ENCODE measurements around the gene PGM5.
"Not testable (repeated sequence)": the region's sequence is repeated elsewhere in the genome, so short reads cannot be mapped to it uniquely, and the experiment has no call there.

The PGM5 gene

DNA sequence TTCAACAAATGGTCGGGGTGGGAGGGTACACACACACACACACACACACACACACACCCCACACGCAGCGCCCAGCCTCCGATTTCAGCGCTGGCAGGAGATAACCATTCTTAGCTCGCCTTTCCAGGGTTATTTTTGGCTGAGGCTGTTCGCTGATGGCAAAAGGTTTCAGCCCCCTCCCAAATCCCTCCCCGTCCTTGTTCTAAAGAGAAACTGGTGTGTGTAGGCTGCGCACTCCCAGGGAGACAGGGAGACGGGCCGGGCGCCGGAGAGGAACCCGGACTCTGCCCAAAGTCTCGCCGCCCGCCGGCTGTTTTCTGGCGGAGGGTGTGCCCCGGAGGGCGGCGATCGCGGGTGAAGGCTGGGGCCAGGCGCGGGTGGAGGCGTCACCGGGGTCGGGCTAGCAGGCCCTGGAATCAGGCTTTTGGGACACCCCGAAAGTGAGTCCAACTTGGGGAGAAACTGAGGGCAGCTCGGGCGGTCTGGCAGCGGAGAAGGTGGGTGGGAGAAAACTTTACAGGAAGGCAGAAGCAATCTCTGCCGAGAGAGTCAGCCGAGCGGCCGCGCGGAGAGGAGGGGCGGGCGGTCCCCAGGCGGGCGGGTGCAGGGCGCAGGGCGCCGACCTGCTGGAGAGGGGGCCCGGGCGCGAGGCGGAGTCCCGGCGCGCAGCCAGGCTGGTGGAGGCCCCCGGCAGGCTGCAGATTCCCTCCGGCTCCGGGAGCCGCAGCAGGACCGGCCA is at the start of gene PGM5:
Gene PGM5, plus strand, starts transcription at position 232 of the 739 bp plus-strand sequence. CDS start 517 bp downstream, outside the sequence.
- not testable (repeated sequence) for H3K9me3 ChIP-seq (ENCODE audit: insufficient read depth, low read length); H3K27me3 ChIP-seq (ENCODE audit: low read length); H3K4me3 ChIP-seq (ENCODE audit: insufficient read depth, low read length, poor library complexity, severe bottlenecking); H3K9ac ChIP-seq (ENCODE audit: low read length); H4K20me1 ChIP-seq (ENCODE audit: low read depth, low read length); H3K4me2 ChIP-seq (ENCODE audit: low read depth, low read length, poor library complexity, severe bottlenecking); H3K9me2 ChIP-seq (replicated peaks; ENCODE audit: insufficient read depth, low read length); H2AFZ ChIP-seq (ENCODE audit: low read depth, low read length, severe bottlenecking); H3K36me3 ChIP-seq (ENCODE audit: low read length); H3K79me2 ChIP-seq (ENCODE audit: insufficient read depth, low read length); H3K27ac ChIP-seq (ENCODE audit: low read depth, low read length); H3F3A ChIP-seq (ENCODE audit: insufficient read depth)

DNA sequence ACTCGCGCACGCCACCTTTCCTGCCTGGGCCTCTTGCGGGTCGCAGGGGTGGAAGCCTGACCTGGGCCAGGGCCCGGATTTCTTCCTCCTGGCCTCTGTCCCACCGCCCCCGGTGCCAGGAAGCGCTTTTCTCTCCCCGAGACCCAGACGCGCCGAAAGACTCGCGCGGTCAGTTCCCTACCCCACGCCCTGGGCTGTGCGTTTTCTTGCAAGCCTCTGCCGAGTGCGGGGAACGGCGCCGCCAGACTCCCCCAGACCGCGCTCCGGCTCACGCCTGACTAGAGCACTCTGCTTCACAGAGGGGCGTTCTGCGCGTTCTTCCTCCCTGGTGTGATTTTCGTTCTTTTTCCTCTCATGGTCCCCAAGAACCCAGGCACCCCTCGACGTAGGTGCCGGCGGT is 49.3 kb upstream of the PGM5 start:
- H3K36me3 ChIP-seq (ENCODE audit: low read length); H3F3A ChIP-seq (ENCODE audit: insufficient read depth); H4K20me1 ChIP-seq (ENCODE audit: low read depth, low read length); H3K79me2 ChIP-seq (ENCODE audit: insufficient read depth, low read length); H3K9me2 ChIP-seq (replicated peaks; ENCODE audit: insufficient read depth, low read length); H2AFZ ChIP-seq (ENCODE audit: low read depth, low read length, severe bottlenecking); H3K27me3 ChIP-seq (ENCODE audit: low read length); H3K9ac ChIP-seq (ENCODE audit: low read length); H3K9me3 ChIP-seq (ENCODE audit: insufficient read depth, low read length); H3K27ac ChIP-seq (ENCODE audit: low read depth, low read length); H3K4me3 ChIP-seq (ENCODE audit: insufficient read depth, low read length, poor library complexity, severe bottlenecking); H3K4me2 ChIP-seq (ENCODE audit: low read depth, low read length, poor library complexity, severe bottlenecking): not testable (repeated sequence)

DNA sequence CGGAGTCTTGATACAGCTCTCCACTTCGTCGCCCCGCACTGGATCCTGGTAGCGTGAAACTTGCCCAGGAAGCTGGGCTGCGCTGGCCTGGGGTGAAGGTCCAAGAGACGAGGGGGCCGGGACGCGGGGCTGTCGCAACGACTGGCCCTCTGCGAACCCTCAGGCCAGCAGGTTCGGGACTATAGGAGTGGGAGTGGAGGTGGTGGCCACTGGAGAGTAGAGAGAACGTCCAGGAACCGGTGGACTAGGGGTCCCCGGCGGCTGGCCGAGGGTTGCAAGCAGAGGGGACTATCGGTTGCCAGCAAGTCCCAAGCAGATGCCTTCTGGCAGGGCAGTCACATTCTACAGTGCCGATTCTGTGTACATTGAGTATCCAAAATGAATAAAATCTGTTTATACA is 48.8 kb upstream of the PGM5 start:
- not testable (repeated sequence) for H3K79me2 ChIP-seq (ENCODE audit: insufficient read depth, low read length); H3K4me3 ChIP-seq (ENCODE audit: insufficient read depth, low read length, poor library complexity, severe bottlenecking); H2AFZ ChIP-seq (ENCODE audit: low read depth, low read length, severe bottlenecking); H4K20me1 ChIP-seq (ENCODE audit: low read depth, low read length); H3K9me3 ChIP-seq (ENCODE audit: insufficient read depth, low read length); H3K9me2 ChIP-seq (replicated peaks; ENCODE audit: insufficient read depth, low read length); H3K36me3 ChIP-seq (ENCODE audit: low read length); H3K9ac ChIP-seq (ENCODE audit: low read length); H3F3A ChIP-seq (ENCODE audit: insufficient read depth); H3K27me3 ChIP-seq (ENCODE audit: low read length); H3K27ac ChIP-seq (ENCODE audit: low read depth, low read length); H3K4me2 ChIP-seq (ENCODE audit: low read depth, low read length, poor library complexity, severe bottlenecking)

DNA sequence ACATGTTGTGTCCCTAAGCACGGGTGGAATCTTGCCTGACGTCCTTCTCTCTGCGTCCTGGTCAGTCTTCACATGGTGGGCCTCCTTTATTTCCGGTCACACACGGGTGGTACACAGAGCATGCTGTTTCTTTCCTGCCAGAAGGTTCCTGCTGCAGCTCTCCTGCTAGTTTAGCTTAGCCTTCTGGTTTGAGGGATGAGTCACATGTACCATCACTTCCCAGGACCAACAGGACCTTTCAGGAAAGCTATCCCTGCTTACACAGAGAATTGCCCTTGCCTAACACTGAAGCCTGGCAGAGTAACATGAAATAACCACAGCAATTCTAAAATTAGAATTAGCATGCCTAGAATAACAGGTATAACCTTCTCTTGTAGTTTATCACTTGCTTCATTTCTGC is 45.2 kb upstream of the PGM5 start:
- not testable (repeated sequence) for H3K4me3 ChIP-seq (ENCODE audit: insufficient read depth, low read length, poor library complexity, severe bottlenecking); H3K4me2 ChIP-seq (ENCODE audit: low read depth, low read length, poor library complexity, severe bottlenecking); H3F3A ChIP-seq (ENCODE audit: insufficient read depth)

DNA sequence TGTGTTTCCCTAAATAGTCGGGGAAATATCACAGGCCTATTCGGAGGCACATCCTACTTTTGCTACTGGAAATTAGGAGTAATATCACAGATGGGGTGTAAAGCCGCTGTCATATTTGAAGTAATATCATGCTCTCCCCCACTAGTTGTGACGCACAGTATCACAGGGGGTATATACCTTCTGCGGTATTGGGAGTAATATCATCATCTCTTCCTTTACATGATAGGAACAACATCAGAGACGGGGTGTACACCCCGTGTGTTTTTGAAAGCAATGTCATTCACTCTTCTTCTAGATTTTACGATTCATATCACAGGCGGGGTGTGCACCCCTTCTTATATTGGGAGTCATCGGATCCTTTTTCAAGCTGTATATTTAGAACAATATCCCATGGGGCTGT is 38.2 kb upstream of the PGM5 start:
- not testable (repeated sequence) for H3K9ac ChIP-seq (ENCODE audit: low read length); H3K79me2 ChIP-seq (ENCODE audit: insufficient read depth, low read length); H3K9me3 ChIP-seq (ENCODE audit: insufficient read depth, low read length); H2AFZ ChIP-seq (ENCODE audit: low read depth, low read length, severe bottlenecking); H3F3A ChIP-seq (ENCODE audit: insufficient read depth); H4K20me1 ChIP-seq (ENCODE audit: low read depth, low read length); H3K9me2 ChIP-seq (replicated peaks; ENCODE audit: insufficient read depth, low read length); H3K27ac ChIP-seq (ENCODE audit: low read depth, low read length); H3K36me3 ChIP-seq (ENCODE audit: low read length); H3K27me3 ChIP-seq (ENCODE audit: low read length); H3K4me2 ChIP-seq (ENCODE audit: low read depth, low read length, poor library complexity, severe bottlenecking); H3K4me3 ChIP-seq (ENCODE audit: insufficient read depth, low read length, poor library complexity, severe bottlenecking)

More for the DNA sequence above, 45.2 kb upstream of the PGM5 start:
- H3K9me2 ChIP-seq (replicated peaks; ENCODE audit: insufficient read depth, low read length); H3K27ac ChIP-seq (ENCODE audit: low read depth, low read length); H3K9ac ChIP-seq (ENCODE audit: low read length); H4K20me1 ChIP-seq (ENCODE audit: low read depth, low read length); H3K79me2 ChIP-seq (ENCODE audit: insufficient read depth, low read length); H2AFZ ChIP-seq (ENCODE audit: low read depth, low read length, severe bottlenecking); H3K36me3 ChIP-seq (ENCODE audit: low read length); H3K9me3 ChIP-seq (ENCODE audit: insufficient read depth, low read length); H3K27me3 ChIP-seq (ENCODE audit: low read length): not testable (repeated sequence)

DNA sequence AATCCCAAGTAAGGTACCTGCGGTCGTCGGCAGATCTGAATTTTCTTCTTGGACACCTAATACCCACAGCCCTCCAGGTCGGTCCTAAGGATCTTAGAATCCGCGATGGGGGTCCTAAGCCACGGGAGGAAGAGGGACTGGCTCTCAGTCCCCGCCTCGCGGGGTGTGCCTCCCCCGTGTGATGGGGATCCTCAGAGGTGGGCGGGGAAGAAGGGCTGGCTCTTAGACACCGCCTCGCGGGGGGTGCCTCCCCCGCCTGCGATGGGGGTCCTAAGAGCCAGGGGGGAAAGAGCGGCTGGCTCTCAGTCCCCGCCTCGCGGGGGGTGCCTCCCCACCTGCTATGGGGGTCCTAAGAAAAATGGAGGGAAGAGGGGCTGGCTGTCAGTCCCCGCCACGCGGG is 32.7 kb upstream of the PGM5 start:
- not testable (repeated sequence) for H3K79me2 ChIP-seq (ENCODE audit: insufficient read depth, low read length)

DNA sequence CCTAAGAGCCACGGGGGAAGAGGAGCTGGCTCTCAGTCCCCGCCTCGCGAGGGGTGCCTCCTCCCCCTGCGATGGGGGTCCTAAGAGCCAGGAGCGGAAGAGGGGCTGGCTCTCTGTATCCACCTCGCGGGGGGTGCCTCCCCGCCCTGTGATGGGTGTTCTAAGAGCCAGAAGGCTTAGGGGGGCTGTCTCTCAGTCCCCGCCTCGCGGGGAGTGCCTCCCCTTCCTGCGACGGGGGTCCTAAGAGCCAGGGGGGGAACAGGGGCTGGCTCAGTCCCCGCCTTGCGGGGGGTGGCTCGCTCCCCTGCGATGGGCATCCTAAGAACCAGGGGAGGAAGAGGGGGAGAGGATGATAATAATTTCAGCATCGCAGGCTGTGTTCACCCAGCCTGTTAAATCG is 31.9 kb upstream of the PGM5 start:
- not testable (repeated sequence) for H4K20me1 ChIP-seq (ENCODE audit: low read depth, low read length); H3K4me3 ChIP-seq (ENCODE audit: insufficient read depth, low read length, poor library complexity, severe bottlenecking); H3K9me3 ChIP-seq (ENCODE audit: insufficient read depth, low read length); H3F3A ChIP-seq (ENCODE audit: insufficient read depth); H3K36me3 ChIP-seq (ENCODE audit: low read length); H3K9ac ChIP-seq (ENCODE audit: low read length); H3K27me3 ChIP-seq (ENCODE audit: low read length); H3K4me2 ChIP-seq (ENCODE audit: low read depth, low read length, poor library complexity, severe bottlenecking); H2AFZ ChIP-seq (ENCODE audit: low read depth, low read length, severe bottlenecking); H3K27ac ChIP-seq (ENCODE audit: low read depth, low read length); H3K9me2 ChIP-seq (replicated peaks; ENCODE audit: insufficient read depth, low read length); H3K79me2 ChIP-seq (ENCODE audit: insufficient read depth, low read length)

More for the DNA sequence above, 32.7 kb upstream of the PGM5 start:
- H3K27me3 ChIP-seq (ENCODE audit: low read length); H3K36me3 ChIP-seq (ENCODE audit: low read length); H3K4me3 ChIP-seq (ENCODE audit: insufficient read depth, low read length, poor library complexity, severe bottlenecking); H3K9me3 ChIP-seq (ENCODE audit: insufficient read depth, low read length); H4K20me1 ChIP-seq (ENCODE audit: low read depth, low read length); H3K9me2 ChIP-seq (replicated peaks; ENCODE audit: insufficient read depth, low read length); H3K27ac ChIP-seq (ENCODE audit: low read depth, low read length); H2AFZ ChIP-seq (ENCODE audit: low read depth, low read length, severe bottlenecking); H3K9ac ChIP-seq (ENCODE audit: low read length); H3K4me2 ChIP-seq (ENCODE audit: low read depth, low read length, poor library complexity, severe bottlenecking); H3F3A ChIP-seq (ENCODE audit: insufficient read depth): not testable (repeated sequence)

DNA sequence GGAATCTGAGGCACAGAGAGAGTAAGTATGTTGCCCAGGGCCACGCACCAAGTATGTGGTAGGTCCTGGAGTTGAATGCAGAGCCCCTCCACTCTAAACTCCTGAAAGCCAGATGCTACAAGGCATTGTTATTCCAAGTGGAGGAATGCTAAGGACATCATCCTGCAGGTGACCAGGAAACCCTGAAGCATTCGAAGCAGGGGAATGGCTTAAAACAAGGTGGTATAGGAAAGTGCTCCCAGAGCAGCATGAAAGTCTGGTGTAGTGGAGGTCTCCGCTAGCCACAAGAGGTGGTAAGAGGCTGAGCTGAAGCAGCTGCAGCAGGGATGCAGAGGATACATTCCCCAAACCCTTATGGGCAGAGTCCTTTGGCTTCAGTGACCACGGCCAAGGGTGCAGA is 27.3 kb upstream of the PGM5 start:
- H3K27ac ChIP-seq (ENCODE audit: low read depth, low read length); H2AFZ ChIP-seq (ENCODE audit: low read depth, low read length, severe bottlenecking); H3K36me3 ChIP-seq (ENCODE audit: low read length); H3K9me2 ChIP-seq (replicated peaks; ENCODE audit: insufficient read depth, low read length); H3K9me3 ChIP-seq (ENCODE audit: insufficient read depth, low read length); H3K27me3 ChIP-seq (ENCODE audit: low read length); H3K79me2 ChIP-seq (ENCODE audit: insufficient read depth, low read length); H3K9ac ChIP-seq (ENCODE audit: low read length); H3K4me2 ChIP-seq (ENCODE audit: low read depth, low read length, poor library complexity, severe bottlenecking); H3F3A ChIP-seq (ENCODE audit: insufficient read depth); H3K4me3 ChIP-seq (ENCODE audit: insufficient read depth, low read length, poor library complexity, severe bottlenecking); H4K20me1 ChIP-seq (ENCODE audit: low read depth, low read length): not testable (repeated sequence)
